ENCODE data around the gene GIMAP8. TPM values are rescaled to one million over a fixed set of nuclear protein-coding genes. Genes with fewer than 3 reads are reported as not detected.

The GIMAP8 gene
- total and polyA plus RNA-seq, 2 of the 8 experiments (the other 6 are each of a cell fraction or from before 2014, with no cell fraction given), result not detected

- no peak for TF ChIP-seq CBX5 (IDR thresholded peaks at IDR 0.05; ENCODE audit: low read depth, low read length)
- TF ChIP-seq BCL11A (IDR thresholded peaks at IDR 0.05; ENCODE audit: low read depth in 2 of 2, low read length in 2 of 2), result no peak
- no peak for TF ChIP-seq MAX (IDR thresholded peaks at IDR 0.05)
These were observed 17.8 kb downstream of the GIMAP8 start (continued) for GRCh38 chr7:150468241-150468640.

Measured in H1 (cell line).